KMS-11 (cell line): Measurements from ENCODE around the gene MESP2.

ENCODE experiments used
- H2AFZ ChIP-seq: fragments of 200-600 bp; sonication (generic); 2 replicates; pipeline ENCODE4 v1.6.1; 2016; ENCODE audit warnings: antibody characterized with exemption, mixed run types, low read depth
- H3K27ac ChIP-seq: fragments of 200-600 bp; sonication (generic); 2 replicates; pipeline ENCODE4 v1.6.1; 2016; ENCODE audit warnings: mild to moderate bottlenecking, mixed run types
- H3K27me3 ChIP-seq: fragments of 200-600 bp; sonication (generic); 2 replicates; pipeline ENCODE4 v1.6.1; 2017; ENCODE audit warnings: mild to moderate bottlenecking, low read depth, mixed run types, moderate library complexity; ENCODE audit not compliant: insufficient read depth
- H3K36me3 ChIP-seq: fragments of 200-600 bp; sonication (generic); 2 replicates; pipeline ENCODE4 v1.6.1; 2017; ENCODE audit warnings: mild to moderate bottlenecking, mixed run types; ENCODE audit not compliant: insufficient read depth
- H3K4me1 ChIP-seq: fragments of 200-600 bp; sonication (generic); 2 replicates; pipeline ENCODE4 v1.6.1; 2016; ENCODE audit warnings: mild to moderate bottlenecking, low read depth, mixed run types; ENCODE audit not compliant: poor library complexity, severe bottlenecking
- H3K4me2 ChIP-seq: fragments of 200-600 bp; sonication (generic); 2 replicates; pipeline ENCODE4 v1.7.0; 2016; ENCODE audit warnings: mild to moderate bottlenecking, mixed run types
- H3K4me3 ChIP-seq: fragments of 200-600 bp; sonication (generic); IDR thresholded peaks from 2 replicates; pipeline ENCODE4 v1.6.1; 2017; ENCODE audit warnings: low read depth, low read length, mixed read lengths; ENCODE audit not compliant: insufficient read depth
- H3K79me2 ChIP-seq: fragments of 200-600 bp; sonication (generic); 2 replicates; pipeline ENCODE4 v1.6.1; 2016; ENCODE audit warnings: low read depth, mixed run types; ENCODE audit not compliant: insufficient read depth
- H3K9ac ChIP-seq: fragments of 200-600 bp; sonication (generic); 2 replicates; pipeline ENCODE4 v1.6.1; 2016; ENCODE audit warnings: mild to moderate bottlenecking, mixed run types
- H4K20me1 ChIP-seq: fragments of 200-600 bp; sonication (generic); 2 replicates; pipeline ENCODE4 v1.6.1; 2016; ENCODE audit warnings: mild to moderate bottlenecking, mixed run types; ENCODE audit not compliant: insufficient read depth
- CTCF ChIP-seq: fragments of 200-600 bp; sonication (generic); conservative IDR thresholded peaks from 2 replicates; pipeline ENCODE4 v1.6.1; 2017; ENCODE audit warnings: low read depth, mild to moderate bottlenecking, antibody characterized with exemption, low read length, moderate library complexity, mixed read lengths

Gene MESP2

GRCh38 chr15:89827829-89828228, 51.7 kb downstream of the MESP2 start:
- H2AFZ ChIP-seq, result no peak overlapping the region
- H3K27ac ChIP-seq, result no peak overlapping the region
- H3K4me2 ChIP-seq, result no peak overlapping the region
- no peaks in the 10 kb centered on the region for H3K79me2 ChIP-seq
- H3K4me1 ChIP-seq, result peaks cover 12% of the 10 kb centered on the region
- H4K20me1 ChIP-seq, result no peaks in the 10 kb centered on the region
- no peak for TF ChIP-seq CTCF
- H3K36me3 ChIP-seq, result no peaks in the 10 kb centered on the region
- no peak overlapping the region for H3K4me3 ChIP-seq
- no peaks in the 10 kb centered on the region for H3K27me3 ChIP-seq
- no peak overlapping the region for H3K9ac ChIP-seq
